Measurements from ENCODE around the gene LETM1.
"Not testable (repeated sequence)": the region's sequence is repeated elsewhere in the genome, so short reads cannot be mapped to it uniquely, and the experiment has no call there.

The LETM1 gene

GRCh38 chr4:1839282-1839681, 16.7 kb downstream of the LETM1 start:
- DNase-seq, result no peak
- H3K27ac Mint-ChIP-seq, result peak overlapping the region in 1 of 2 donors; percentile 18
- no peak overlapping the region for H3K4me3 Mint-ChIP-seq
- no peaks in the 10 kb centered on the region for H3K9me3 Mint-ChIP-seq
- ATAC-seq (replicated peaks), result no peak
- peaks cover 72% of the 10 kb centered on the region for H3K36me3 Mint-ChIP-seq (ENCODE audit: insufficient read depth)
- no peaks in the 10 kb centered on the region for H3K27me3 Mint-ChIP-seq
- peaks cover 20 to 23% of the 10 kb centered on the region in 2 donors for H3K4me1 Mint-ChIP-seq (ENCODE audit: low read depth in 2 of 2)

- Mint-ChIP-seq H3K36me3 (ENCODE audit: insufficient read depth) (peaks cover 67% of the 10 kb centered on the region), H3K4me3 (no peak overlapping the region), H3K9me3 (no peaks in the 10 kb centered on the region), H3K27ac (no peak overlapping the region), H3K27me3 (no peaks in the 10 kb centered on the region), H3K4me1 (ENCODE audit: low read depth in 2 of 2) (peaks cover 5 to 11% of the 10 kb centered on the region in 2 donors)
- DNase-seq (no peak), ATAC-seq (replicated peaks) (no peak)
Observed at GRCh38 chr4:1837069-1837468, 18.9 kb downstream of the LETM1 start.

DNA sequence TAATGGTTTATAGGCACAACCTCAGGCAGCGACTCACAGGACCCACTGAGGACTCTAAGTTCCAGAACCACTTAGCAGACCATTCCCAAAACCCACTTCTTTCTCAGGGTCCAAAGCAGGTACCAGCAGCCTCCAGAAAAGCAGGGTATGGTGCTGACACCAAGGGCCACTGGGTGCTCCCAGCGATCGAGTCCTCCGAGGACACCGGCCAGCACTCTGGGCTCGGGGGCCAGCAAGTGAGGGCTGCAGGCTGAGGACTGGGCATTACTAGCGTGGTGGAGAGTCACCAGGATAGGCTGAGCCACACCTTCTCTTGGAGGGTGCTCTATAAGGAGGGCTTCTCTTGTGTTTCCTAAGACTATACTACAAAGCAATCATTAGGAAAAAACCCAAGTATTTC, 19.3 kb downstream of the LETM1 start:
- Mint-ChIP-seq H3K4me3 (no peak overlapping the region), H3K36me3 (ENCODE audit: insufficient read depth) (peaks cover 67% of the 10 kb centered on the region), H3K9me3 (no peaks in the 10 kb centered on the region), H3K27ac (no peak overlapping the region), H3K4me1 (ENCODE audit: low read depth in 2 of 2) (peaks cover 4 to 7% of the 10 kb centered on the region in 2 donors), H3K27me3 (no peaks in the 10 kb centered on the region)
- DNase-seq (no peak), ATAC-seq (replicated peaks) (no peak)

DNA sequence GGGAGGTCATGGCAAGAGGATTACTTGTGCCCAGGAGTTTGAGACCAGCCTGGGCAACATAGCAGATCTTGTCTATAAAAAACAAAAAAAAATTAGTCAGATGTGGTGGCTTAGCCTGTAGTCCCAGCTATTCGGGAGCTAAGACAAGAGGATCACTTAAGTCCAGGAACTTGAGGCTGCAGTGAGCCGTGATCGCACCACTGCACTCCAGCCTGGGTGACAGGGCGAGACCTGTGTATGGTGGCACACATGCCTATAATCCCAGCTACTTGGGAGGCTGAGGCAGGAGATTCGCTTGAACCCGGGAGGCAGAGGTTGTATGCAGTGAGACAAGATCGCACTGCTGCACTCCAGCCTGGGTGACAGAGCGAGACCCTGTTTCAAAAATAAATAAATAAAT, 20.1 kb downstream of the LETM1 start:
- H3K27ac Mint-ChIP-seq; ATAC-seq (replicated peaks); H3K4me1 Mint-ChIP-seq (ENCODE audit: low read depth in 2 of 2); H3K4me3 Mint-ChIP-seq; DNase-seq; H3K27me3 Mint-ChIP-seq; H3K9me3 Mint-ChIP-seq: not testable (repeated sequence)
- peaks cover 58% of the 10 kb centered on the region for H3K36me3 Mint-ChIP-seq (ENCODE audit: insufficient read depth)

DNA sequence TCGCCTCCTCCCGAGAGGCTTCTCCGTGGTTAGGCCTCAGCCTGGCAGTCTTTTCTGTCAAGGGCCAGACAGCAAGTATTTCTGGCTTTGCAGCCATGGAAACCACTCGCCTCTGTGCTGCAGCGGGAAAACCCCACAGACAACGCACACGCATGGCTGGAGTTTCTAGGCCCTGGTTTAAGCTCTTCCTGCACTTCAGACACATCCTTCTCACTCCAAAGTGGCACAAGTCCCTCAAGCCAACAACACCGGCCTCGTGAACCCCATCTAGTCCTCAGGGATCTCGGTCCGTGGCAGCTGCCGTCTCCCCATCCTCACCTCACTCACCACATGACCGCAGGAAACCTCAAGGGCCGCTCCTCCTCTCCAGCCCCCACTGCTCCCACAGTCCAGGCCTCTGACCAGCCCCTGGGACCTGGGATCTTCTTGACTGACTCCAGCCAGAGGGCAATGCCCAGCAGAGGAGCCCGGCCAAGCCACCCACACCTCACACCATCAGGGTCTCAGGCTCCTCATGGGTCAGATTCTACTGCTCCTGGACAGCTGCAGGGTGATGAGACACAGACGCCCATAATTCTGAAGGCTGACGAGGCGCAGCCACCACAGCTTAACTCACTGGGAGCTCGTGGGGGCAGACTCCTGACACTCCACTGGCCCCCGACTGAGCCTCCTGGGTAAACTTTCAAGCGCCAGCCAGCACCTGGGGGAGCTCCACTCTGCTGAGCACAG, 21.7 kb downstream of the LETM1 start:
- Mint-ChIP-seq H3K9me3 (no peaks in the 10 kb centered on the region), H3K36me3 (ENCODE audit: insufficient read depth) (peaks cover 57% of the 10 kb centered on the region), H3K4me1 (ENCODE audit: low read depth in 2 of 2) (peaks cover 7 to 9% of the 10 kb centered on the region in 2 donors), H3K27ac (no peak overlapping the region), H3K4me3 (no peak overlapping the region), H3K27me3 (no peaks in the 10 kb centered on the region)
- ATAC-seq (replicated peaks), result no peak
- DNase-seq, result no peak

- H3K27ac Mint-ChIP-seq, result peak overlapping the region in 1 of 2 donors; percentile 86
- H3K9me3 Mint-ChIP-seq, result no peaks in the 10 kb centered on the region
Observed at GRCh38 chr4:1833307-1834046, 22.5 kb downstream of the LETM1 start.

GRCh38 chr4:1832690-1833089, 23.3 kb downstream of the LETM1 start:
- H3K4me1 Mint-ChIP-seq (ENCODE audit: low read depth in 2 of 2), result peaks cover 4 to 6% of the 10 kb centered on the region in 2 donors
- H3K36me3 Mint-ChIP-seq (ENCODE audit: insufficient read depth), result peaks cover 44% of the 10 kb centered on the region
- ATAC-seq (replicated peaks), result no peak

More at GRCh38 chr4:1833307-1834046, 22.5 kb downstream of the LETM1 start:
- no peaks in the 10 kb centered on the region for H3K27me3 Mint-ChIP-seq
- no peak overlapping the region for H3K4me3 Mint-ChIP-seq
- peaks cover 4 to 6% of the 10 kb centered on the region in 2 donors for H3K4me1 Mint-ChIP-seq (ENCODE audit: low read depth in 2 of 2)
- H3K36me3 Mint-ChIP-seq (ENCODE audit: insufficient read depth), result peaks cover 52% of the 10 kb centered on the region
- ATAC-seq (replicated peaks), result no peak
- DNase-seq, result no peak

DNA sequence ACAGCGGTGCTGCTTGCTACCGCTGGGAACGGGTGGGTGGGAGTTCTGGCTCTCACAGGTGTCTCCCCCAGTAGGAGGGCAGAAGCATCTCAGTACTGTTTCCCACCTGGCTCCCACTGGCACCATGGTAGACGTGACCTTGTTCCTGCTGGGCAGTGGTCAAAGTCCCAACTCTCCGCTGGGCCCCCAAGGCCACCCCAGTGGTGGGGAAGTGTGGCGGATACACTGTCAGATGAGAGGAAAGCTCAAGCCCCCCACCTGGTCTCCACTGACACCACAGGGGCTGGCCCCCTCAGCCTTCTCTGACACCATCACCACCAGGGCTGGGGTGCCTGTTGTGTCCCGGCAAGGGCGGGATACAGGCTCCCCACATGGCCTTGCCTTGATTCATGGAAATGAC, 24.6 kb downstream of the LETM1 start:
- ATAC-seq (replicated peaks) (no peak), DNase-seq (no peak)
- Mint-ChIP-seq H3K36me3 (ENCODE audit: insufficient read depth) (peaks cover 34% of the 10 kb centered on the region), H3K27ac (no peak overlapping the region), H3K4me1 (ENCODE audit: low read depth in 2 of 2) (peaks cover 4 to 6% of the 10 kb centered on the region in 2 donors), H3K27me3 (no peaks in the 10 kb centered on the region), H3K9me3 (no peaks in the 10 kb centered on the region), H3K4me3 (no peak overlapping the region)

More at GRCh38 chr4:1832690-1833089, 23.3 kb downstream of the LETM1 start:
- Mint-ChIP-seq H3K27me3 (no peaks in the 10 kb centered on the region), H3K4me3 (no peak overlapping the region), H3K27ac (no peak overlapping the region), H3K9me3 (no peaks in the 10 kb centered on the region)
- no peak for DNase-seq

GRCh38 chr4:1830642-1831228, 25.2 kb downstream of the LETM1 start:
- Mint-ChIP-seq H3K27me3 (no peaks in the 10 kb centered on the region), H3K4me1 (ENCODE audit: low read depth in 2 of 2) (peaks cover 4 to 6% of the 10 kb centered on the region in 2 donors), H3K27ac (peak overlapping the region in 1 of 2 donors; percentile 83), H3K9me3 (no peaks in the 10 kb centered on the region), H3K36me3 (ENCODE audit: insufficient read depth) (peaks cover 33% of the 10 kb centered on the region), H3K4me3 (no peak overlapping the region)
- ATAC-seq (replicated peaks) (no peak), DNase-seq (no peak)

DNA sequence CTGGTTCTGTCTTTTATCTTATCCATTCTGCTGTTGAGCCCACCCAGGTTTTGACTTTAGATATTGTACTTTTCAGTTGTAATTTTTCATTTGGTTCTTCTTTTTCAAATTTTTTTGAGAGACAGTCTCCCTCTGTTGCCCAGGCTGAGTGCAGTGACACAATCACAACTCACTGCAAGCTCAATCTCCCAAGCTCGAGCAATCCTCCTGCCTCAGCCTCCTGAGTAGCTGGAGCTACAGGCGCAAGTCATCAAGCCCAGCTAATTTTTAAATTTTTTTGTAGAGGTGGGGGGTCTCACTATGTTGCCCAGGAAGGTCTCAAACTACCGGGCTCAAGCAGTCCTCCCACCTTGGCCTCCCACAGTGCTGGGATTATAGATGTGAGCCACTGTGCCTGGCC, 25.7 kb downstream of the LETM1 start:
- DNase-seq, result no peak
- H3K27me3 Mint-ChIP-seq, result no peaks in the 10 kb centered on the region
- peak overlapping the region; percentile 79 to 83 for H3K27ac Mint-ChIP-seq
- H3K36me3 Mint-ChIP-seq (ENCODE audit: insufficient read depth), result peaks cover 29% of the 10 kb centered on the region
- no peaks in the 10 kb centered on the region for H3K9me3 Mint-ChIP-seq
- H3K4me3 Mint-ChIP-seq, result no peak overlapping the region
- ATAC-seq (replicated peaks), result no peak
- peaks cover 4 to 6% of the 10 kb centered on the region in 2 donors for H3K4me1 Mint-ChIP-seq (ENCODE audit: low read depth in 2 of 2)

- ATAC-seq (replicated peaks), result no peak
- Mint-ChIP-seq H3K36me3 (ENCODE audit: insufficient read depth) (peaks cover 24% of the 10 kb centered on the region), H3K27ac (no peak overlapping the region), H3K27me3 (no peaks in the 10 kb centered on the region), H3K4me3 (no peak overlapping the region), H3K4me1 (ENCODE audit: low read depth in 2 of 2) (peaks cover 4 to 6% of the 10 kb centered on the region in 2 donors), H3K9me3 (no peaks in the 10 kb centered on the region)
- DNase-seq, result no peak
Observed at GRCh38 chr4:1826531-1827350, 29.2 kb downstream of the LETM1 start.

DNA sequence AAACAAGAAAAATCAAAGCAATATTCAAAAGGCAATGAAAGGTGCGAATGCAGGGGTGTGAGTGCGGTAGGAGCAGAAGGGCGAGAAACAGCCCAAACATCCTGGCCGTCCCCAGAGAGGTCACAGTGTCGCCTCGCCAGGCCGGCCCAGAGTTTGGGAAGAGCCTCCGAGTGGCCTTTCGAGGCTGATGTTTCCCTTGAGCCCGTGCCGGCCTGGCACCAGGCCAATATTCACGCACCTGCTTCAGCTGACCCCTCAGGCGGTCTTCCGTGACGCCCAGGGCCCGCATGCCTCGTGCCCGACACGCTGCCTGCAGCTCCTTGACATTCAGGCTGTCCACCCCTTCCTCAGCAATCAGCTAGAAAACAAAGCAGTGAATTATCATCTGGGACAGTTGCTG, 30.6 kb downstream of the LETM1 start:
- peaks cover 0 to 6% of the 10 kb centered on the region in 2 donors for H3K4me1 Mint-ChIP-seq (ENCODE audit: low read depth in 2 of 2)
- peaks cover 34% of the 10 kb centered on the region for H3K36me3 Mint-ChIP-seq (ENCODE audit: insufficient read depth)
- no peak for DNase-seq
- no peak for ATAC-seq (replicated peaks)
- no peak overlapping the region for H3K4me3 Mint-ChIP-seq
- H3K9me3 Mint-ChIP-seq, result no peaks in the 10 kb centered on the region
- no peaks in the 10 kb centered on the region for H3K27me3 Mint-ChIP-seq
- H3K27ac Mint-ChIP-seq, result no peak overlapping the region

- no peak for ATAC-seq (replicated peaks)
- DNase-seq, result no peak
- peaks cover 0 to 1% of the 10 kb centered on the region in 2 donors for H3K4me1 Mint-ChIP-seq (ENCODE audit: low read depth in 2 of 2)
- no peaks in the 10 kb centered on the region for H3K9me3 Mint-ChIP-seq
- no peaks in the 10 kb centered on the region for H3K27me3 Mint-ChIP-seq
- H3K4me3 Mint-ChIP-seq, result no peak overlapping the region
- H3K27ac Mint-ChIP-seq, result no peak overlapping the region
- H3K36me3 Mint-ChIP-seq (ENCODE audit: insufficient read depth), result peaks cover 40% of the 10 kb centered on the region
Observed at GRCh38 chr4:1824746-1825145, 31.2 kb downstream of the LETM1 start.
